TTC549 (cell line): ENCODE results near the gene RINT1.
"Not testable (repeated sequence)": the region's sequence is repeated elsewhere in the genome, so short reads cannot be mapped to it uniquely, and the experiment has no call there.

Experiments used
- FAIRE-seq: peaks from 2 replicates; lab custom pipeline; 2012; peaks lifted over from hg19 to GRCh38; lab: Jason Lieb, UNC

RINT1 gene

GRCh38 chr7:105531792-105532671 is at the start of gene RINT1:
RINT1 (plus strand) TSS chr7:105532201; CDS start chr7:105532316, 115 bp downstream.
- peak; percentile 29 for FAIRE-seq

GRCh38 chr7:105487579-105488571 is 44.1 kb upstream of the RINT1 start:
- no peak for FAIRE-seq

- no peak for FAIRE-seq
These were observed 42.6 kb upstream of the RINT1 start for GRCh38 chr7:105489409-105489808.

GRCh38 chr7:105493196-105493922 is 38.6 kb upstream of the RINT1 start:
- FAIRE-seq, result no peak

GRCh38 chr7:105493923-105494315 is 38.1 kb upstream of the RINT1 start:
- no peak for FAIRE-seq

- no peak for FAIRE-seq
These were observed 35.5 kb upstream of the RINT1 start for GRCh38 chr7:105496521-105496920.

- FAIRE-seq, result no peak
These were observed 35.0 kb upstream of the RINT1 start for GRCh38 chr7:105497016-105497415.

GRCh38 chr7:105502173-105502572 is 29.8 kb upstream of the RINT1 start:
- FAIRE-seq, result no peak

- FAIRE-seq, result no peak
These were observed 19.6 kb upstream of the RINT1 start for GRCh38 chr7:105512415-105512814.

GRCh38 chr7:105512926-105513526 is 19.0 kb upstream of the RINT1 start:
- no peak for FAIRE-seq

- not testable (repeated sequence) for FAIRE-seq
These were observed 16.4 kb upstream of the RINT1 start for GRCh38 chr7:105515610-105516009.

- FAIRE-seq, result no peak
These were observed 12.6 kb upstream of the RINT1 start for GRCh38 chr7:105519353-105519752.

GRCh38 chr7:105520620-105521019 is 11.4 kb upstream of the RINT1 start:
- FAIRE-seq, result not testable (repeated sequence)

GRCh38 chr7:105521027-105521716 is 10.8 kb upstream of the RINT1 start:
- FAIRE-seq, result no peak

GRCh38 chr7:105521717-105522463 is 10.1 kb upstream of the RINT1 start, which contains the start of gene PUS7:
PUS7 (minus strand) TSS chr7:105522271; CDS start chr7:105508512, 13,759 bp downstream.
- no peak for FAIRE-seq

- not testable (repeated sequence) for FAIRE-seq
These were observed 7.6 kb upstream of the RINT1 start for GRCh38 chr7:105524423-105524822.

- FAIRE-seq, result no peak
These were observed 7.2 kb upstream of the RINT1 start for GRCh38 chr7:105524840-105525239.

GRCh38 chr7:105527737-105528136 is 4.3 kb upstream of the RINT1 start:
- not testable (repeated sequence) for FAIRE-seq

GRCh38 chr7:105530126-105530525 is 1.9 kb upstream of the RINT1 start:
- no peak for FAIRE-seq

GRCh38 chr7:105530546-105530945 is 1.5 kb upstream of the RINT1 start:
- no peak for FAIRE-seq
